ENCODE measurements around the gene SLC17A7.

- no peak for TF ChIP-seq POLR2AphosphoS5 (IDR thresholded peaks at IDR 0.05; ENCODE audit: low read depth, low read length)
- no peak for TF ChIP-seq SIN3A (IDR thresholded peaks at IDR 0.05; ENCODE audit: borderline replicate concordance, insufficient read depth, low read length)
- no peak for TF ChIP-seq TAF1 (IDR thresholded peaks at IDR 0.05; ENCODE audit: borderline replicate concordance, insufficient read depth, low read length)
- no peak for TF ChIP-seq REST (IDR thresholded peaks at IDR 0.05; ENCODE audit: insufficient read depth in 1 of 2, low read depth in 2 of 2, low read length in 2 of 2)
- TF ChIP-seq FOXP2 (optimal IDR thresholded peaks at IDR 0.05; ENCODE audit: borderline replicate concordance, extremely low read depth, extremely low read length, insufficient read depth) = no peak
Observed at GRCh38 chr19:49433240-49433901, 8.0 kb downstream of the SLC17A7 start.

Data from PFSK-1 (cell line).